GM18909 (cell line): ENCODE data around the gene PLRG1.
"Not testable (repeated sequence)": the region's sequence is repeated elsewhere in the genome, so short reads cannot be mapped to it uniquely, and the experiment has no call there.

Experiments
- ATAC-seq: cut with Tn5 transposase; IDR thresholded peaks from one replicate; pipeline ENCODE4 v1.9.1; 2021; ENCODE audit warnings: mild to moderate bottlenecking; ENCODE audit not compliant: unreplicated experiment, poor library complexity

PLRG1 gene

GRCh38 chr4:154549894-154550790 is at the start of gene PLRG1:
PLRG1 (minus strand) TSS chr4:154550400; CDS start chr4:154550308, 92 bp downstream.
- peak; percentile 99 for ATAC-seq

- ATAC-seq, result no peak
Measured at GRCh38 chr4:154597798-154598774, 47.9 kb upstream of the PLRG1 start.

GRCh38 chr4:154597281-154597680 is 47.1 kb upstream of the PLRG1 start:
- ATAC-seq, result not testable (repeated sequence)

- no peak for ATAC-seq
Measured at GRCh38 chr4:154595807-154596206, 45.6 kb upstream of the PLRG1 start.

GRCh38 chr4:154594343-154594742 is 44.1 kb upstream of the PLRG1 start:
- not testable (repeated sequence) for ATAC-seq

GRCh38 chr4:154593868-154594267 is 43.7 kb upstream of the PLRG1 start:
- no peak for ATAC-seq

GRCh38 chr4:154591890-154592289 is 41.7 kb upstream of the PLRG1 start:
- no peak for ATAC-seq

GRCh38 chr4:154590329-154591006 is 40.3 kb upstream of the PLRG1 start, which contains the start of gene FGA:
FGA (minus strand) TSS chr4:154590742; CDS start chr4:154590687, 55 bp downstream.
- no peak for ATAC-seq

- no peak for ATAC-seq
Measured at GRCh38 chr4:154589296-154590197, 39.3 kb upstream of the PLRG1 start.

- no peak for ATAC-seq
Measured at GRCh38 chr4:154588198-154588597, 38.0 kb upstream of the PLRG1 start.

GRCh38 chr4:154586296-154587033 is 36.3 kb upstream of the PLRG1 start:
- no peak for ATAC-seq

GRCh38 chr4:154585369-154586018 is 35.3 kb upstream of the PLRG1 start:
- ATAC-seq, result no peak

GRCh38 chr4:154584259-154584658 is 34.1 kb upstream of the PLRG1 start:
- ATAC-seq, result no peak

GRCh38 chr4:154583677-154584076 is 33.5 kb upstream of the PLRG1 start:
- no peak for ATAC-seq

- no peak for ATAC-seq
Measured at GRCh38 chr4:154583230-154583629, 33.0 kb upstream of the PLRG1 start.

- ATAC-seq, result no peak
Measured at GRCh38 chr4:154582723-154583122, 32.5 kb upstream of the PLRG1 start.

GRCh38 chr4:154579927-154580326 is 29.7 kb upstream of the PLRG1 start:
- no peak for ATAC-seq

GRCh38 chr4:154578919-154579318 is 28.7 kb upstream of the PLRG1 start:
- ATAC-seq, result no peak
